GM19397 (cell line): ENCODE data around the gene EMX1.
A peak's percentile ranks its signal among the peaks of the same experiment; 100 is the strongest.
"Not testable (repeated sequence)": the region's sequence is repeated elsewhere in the genome, so short reads cannot be mapped to it uniquely, and the experiment has no call there.

Source experiments
- ATAC-seq: cut with Tn5 transposase; IDR thresholded peaks from one replicate; pipeline ENCODE4 v1.9.1; 2021; ENCODE audit warnings: mild to moderate bottlenecking, moderate library complexity; ENCODE audit not compliant: unreplicated experiment

Gene EMX1

GRCh38 chr2:72900191-72900825 is 17.0 kb upstream of the EMX1 start:
- no peak for ATAC-seq

- ATAC-seq: no peak
These were observed 15.9 kb upstream of the EMX1 start for GRCh38 chr2:72901426-72901825.

- not testable (repeated sequence) for ATAC-seq
These were observed 9.9 kb upstream of the EMX1 start for GRCh38 chr2:72907369-72907768.

- ATAC-seq: no peak
These were observed 8.6 kb upstream of the EMX1 start for GRCh38 chr2:72908741-72909140.

GRCh38 chr2:72911256-72911655 is 6.1 kb upstream of the EMX1 start:
- ATAC-seq: no peak

GRCh38 chr2:72913486-72914205 is 3.7 kb upstream of the EMX1 start:
- no peak for ATAC-seq

DNA sequence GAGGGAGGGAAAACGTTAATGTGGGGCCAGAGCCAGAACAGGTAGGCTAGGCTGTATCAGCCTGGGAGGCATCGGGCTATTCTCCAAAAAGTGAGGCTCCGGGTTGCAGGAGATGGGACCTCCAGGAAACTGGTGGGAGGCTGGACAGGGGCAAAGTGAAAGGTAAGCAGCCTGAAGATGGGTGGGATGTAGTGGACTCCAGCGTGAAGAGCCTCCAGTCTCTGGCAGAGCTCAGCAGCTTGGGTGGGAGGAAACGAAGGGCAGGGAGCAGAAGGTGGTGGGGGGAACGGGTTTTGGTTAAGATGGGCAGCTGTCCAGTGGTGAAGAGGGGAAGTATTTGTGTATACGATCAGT is 3.1 kb upstream of the EMX1 start:
- ATAC-seq: no peak

- ATAC-seq: no peak
These were observed 2.6 kb upstream of the EMX1 start for GRCh38 chr2:72914589-72915319.

DNA sequence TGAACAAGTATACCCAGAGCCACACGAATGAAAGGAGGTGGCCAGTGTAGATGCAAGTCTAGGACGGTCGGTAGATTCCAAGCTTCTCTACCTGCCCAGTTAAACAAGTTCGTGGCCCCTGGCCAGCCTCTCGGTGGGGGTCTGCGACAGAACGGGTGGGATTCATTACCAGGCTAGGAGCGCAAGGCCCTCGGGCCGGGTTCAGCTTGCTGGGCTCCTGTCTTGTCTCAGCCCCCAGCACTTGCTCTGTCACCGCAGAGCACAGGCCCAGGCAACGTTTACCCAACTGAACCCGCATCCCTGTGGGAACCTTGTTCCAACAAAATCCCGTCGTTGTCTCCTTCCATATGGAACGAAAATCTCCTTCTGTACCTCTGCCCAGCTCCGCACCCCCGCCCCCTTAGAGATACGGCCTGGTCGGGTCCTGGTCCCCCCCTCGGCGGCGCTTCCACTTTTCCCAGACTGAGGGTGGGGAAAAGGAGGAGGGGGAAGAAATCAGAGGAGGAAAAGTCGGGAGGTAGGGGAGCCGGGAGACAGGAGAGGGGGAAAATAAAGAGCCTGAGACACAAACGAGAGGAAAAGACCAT is 1.9 kb upstream of the EMX1 start:
- ATAC-seq: no peak

DNA sequence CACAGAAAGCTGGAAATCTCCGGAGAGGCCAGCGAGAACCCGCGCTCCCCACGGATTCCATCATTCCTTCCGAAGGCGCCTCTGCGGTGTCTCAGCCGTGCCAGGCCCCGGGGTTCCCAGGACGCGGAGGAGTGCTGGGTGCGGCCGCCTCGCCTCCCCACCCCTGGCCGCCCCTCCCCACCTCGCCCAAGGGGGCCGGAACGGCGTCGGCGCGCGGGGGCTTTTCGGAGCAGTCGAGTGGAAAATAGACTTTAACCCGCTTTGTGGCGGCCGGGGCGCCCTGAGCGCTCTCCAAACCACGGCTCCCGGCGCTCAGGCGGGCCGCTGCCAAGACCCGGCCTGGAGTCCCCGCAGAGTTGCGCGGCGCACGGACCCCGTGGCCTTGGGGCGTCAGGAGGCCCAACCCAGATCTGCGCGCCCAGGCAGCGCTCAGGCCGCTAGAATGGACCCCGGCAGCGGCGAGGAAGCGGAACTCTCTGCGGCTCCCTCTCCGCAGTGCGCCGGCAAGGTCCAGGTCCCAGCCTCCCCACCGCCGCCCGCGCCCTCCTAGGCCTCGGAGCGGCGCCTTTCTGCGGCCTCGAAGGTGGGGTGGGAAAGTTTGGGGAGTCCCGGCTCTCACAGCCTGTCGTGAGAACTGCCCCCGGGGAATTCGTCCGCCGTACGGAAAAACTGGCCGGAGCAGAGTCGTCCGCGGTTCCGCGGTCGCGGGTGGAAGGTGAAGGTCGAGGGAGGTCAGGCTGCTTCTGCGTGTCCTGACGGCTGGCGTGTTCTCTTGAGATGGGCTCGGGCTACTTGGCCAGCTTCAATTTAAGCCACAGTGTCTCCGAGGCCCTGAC is 1.2 kb upstream of the EMX1 start:
- ATAC-seq: peak; percentile 57

GRCh38 chr2:72916743-72917137 is 579 bp upstream of the EMX1 start:
- peak; percentile 0 for ATAC-seq

- ATAC-seq: no peak
These were observed 696 bp downstream of the EMX1 start for GRCh38 chr2:72917877-72918553.

DNA sequence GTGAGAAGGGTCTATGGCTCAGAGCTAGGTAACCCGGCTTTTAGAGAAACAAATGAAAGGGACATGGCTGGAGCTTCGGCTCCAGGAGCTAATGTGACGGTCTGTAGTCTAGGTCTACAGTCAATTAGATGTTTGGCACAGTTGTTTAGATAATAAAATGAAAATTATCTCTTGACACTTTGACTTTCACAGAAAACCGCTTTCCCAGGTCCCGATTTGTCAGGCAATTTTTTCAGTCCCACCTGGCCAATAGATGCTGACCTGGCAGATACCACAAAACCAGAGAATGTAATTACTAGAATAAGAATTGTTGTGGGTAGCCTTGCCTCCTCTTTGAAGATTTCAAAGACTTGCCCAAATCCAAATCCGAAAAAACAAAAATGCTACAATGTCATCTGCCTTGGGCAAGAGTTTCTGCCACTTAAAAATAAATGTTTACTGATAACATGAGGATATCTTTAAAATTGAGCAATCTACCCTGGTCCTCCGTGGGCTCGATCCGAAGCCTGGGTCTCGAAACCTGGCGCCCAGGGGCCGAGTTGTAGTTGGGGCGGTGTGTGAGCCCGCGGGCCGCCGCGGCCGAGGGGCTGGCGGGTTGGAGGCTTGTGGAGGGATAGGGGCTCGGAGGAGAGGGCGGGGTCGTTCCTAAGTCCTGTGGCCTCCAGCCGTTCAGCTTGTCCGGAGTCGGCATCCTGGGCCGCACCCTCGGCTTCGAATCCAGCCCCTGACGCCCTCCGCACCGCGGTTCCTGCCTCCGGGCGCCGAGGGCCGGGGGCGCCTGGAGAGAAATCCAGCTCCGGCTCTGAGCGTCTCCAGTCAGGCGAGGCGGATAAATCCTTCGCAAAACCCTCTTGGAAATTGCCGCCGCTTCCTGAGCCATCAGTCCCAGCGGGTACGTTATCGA is 2.3 kb downstream of the EMX1 start:
- ATAC-seq: no peak

DNA sequence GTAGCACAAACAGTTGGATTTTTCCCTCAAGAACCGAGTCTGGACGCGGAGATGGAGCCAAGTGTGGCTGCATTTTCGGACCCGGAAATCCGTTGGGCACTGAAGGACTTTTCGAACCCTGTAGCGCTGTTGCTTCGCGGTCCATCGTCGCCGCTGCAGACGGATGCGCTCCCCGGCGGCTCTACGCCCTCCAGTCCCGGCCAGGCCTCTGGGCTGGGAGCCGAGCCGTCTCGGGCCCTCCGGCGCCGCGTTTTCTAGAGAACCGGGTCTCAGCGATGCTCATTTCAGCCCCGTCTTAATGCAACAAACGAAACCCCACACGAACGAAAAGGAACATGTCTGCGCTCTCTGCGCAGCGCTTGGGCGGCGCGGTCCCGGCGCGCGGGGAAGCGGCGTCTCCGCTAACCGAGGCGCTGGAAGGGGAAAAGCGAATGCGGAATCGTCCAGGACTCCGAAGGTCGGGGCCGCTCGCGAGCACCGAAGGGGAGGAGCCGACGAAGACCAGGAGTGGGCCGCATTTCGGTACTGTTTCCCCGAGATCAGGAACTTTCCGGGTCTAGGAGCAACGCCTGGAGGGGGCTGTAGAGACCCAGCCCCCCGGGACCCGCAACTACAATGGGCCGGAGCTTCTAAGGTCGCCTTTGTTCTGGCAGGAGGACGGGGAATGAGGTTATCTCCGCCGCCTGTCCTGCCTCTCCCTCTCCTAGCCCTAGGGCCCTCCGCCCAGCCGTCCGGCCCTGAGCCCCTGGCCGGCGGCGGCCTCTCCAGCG is 3.2 kb downstream of the EMX1 start:
- no peak for ATAC-seq

DNA sequence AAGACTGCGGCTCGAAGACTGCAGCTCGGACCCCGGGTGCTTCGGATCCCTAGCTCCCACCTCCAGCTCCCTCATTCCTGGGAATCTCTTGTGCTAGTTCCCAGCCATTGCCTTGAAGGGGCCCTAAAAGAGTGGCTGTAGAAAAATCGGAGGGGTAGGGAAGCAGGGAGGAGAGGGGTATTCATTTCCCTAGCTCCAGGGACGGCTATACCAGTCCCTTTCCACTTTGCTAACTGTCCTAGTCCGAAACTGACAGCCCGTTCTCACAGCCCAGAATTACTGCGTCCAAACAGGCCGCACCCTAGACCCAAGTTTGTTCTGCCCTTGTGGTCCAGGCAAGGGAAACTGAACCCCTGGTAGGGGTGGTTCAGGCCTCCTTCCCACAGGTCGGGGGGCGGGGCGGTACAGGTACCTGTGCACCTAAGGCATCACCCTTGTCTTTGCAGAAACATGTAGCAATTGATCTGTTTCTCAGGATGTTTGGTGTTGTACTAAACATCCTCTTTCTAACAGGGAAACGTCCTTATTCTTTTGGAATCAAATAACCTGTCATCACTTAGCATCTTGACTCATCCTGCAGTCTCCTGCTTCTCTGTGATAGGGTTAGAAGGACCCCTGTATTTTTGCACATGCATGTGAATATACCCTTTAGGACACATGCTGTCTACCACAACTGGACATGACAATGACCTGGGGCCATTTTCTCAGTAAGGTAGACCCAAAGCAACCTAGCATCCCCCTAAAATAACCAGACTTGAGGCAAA is 4.0 kb downstream of the EMX1 start:
- no peak for ATAC-seq

GRCh38 chr2:72921853-72922252 is 4.5 kb downstream of the EMX1 start:
- ATAC-seq: no peak

DNA sequence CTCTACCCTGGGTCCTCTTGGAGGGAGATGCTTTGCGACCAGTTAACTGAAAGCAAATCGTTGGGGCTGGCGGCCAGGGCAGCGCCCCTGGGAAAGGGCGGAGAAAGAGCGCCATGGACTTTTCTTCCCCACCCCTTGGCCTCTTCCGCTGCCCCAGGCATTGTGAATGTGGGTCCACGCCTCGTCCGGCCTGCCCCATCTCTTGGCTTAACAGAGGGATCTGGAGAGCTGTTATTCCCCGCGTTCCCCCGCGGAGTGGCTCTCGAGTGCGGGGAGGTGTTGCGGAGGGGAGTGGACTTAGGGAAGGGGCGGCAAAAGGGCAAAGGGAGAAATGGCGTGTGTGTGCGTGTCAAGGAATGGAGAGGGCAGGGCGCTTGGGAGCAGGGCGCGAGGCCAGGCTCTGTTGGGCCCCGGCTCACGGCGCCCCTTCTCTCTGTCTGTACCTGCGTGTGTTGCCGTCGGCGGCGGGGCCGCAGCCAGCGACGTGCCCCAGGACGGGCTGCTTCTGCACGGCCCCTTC is 6.6 kb downstream of the EMX1 start:
- ATAC-seq: no peak
